T-helper 9 cell (primary cell): Measurements from ENCODE around the gene PCDH1.

Experiments used
- DNase-seq: peaks from one replicate; pipeline ENCODE4 v3.0.0-alpha.2; 2020

The PCDH1 gene

GRCh38 chr5:141805874-141806595 lies 72.2 kb downstream of the PCDH1 start:
- no peak for DNase-seq

GRCh38 chr5:141804475-141804874 lies 73.7 kb downstream of the PCDH1 start:
- DNase-seq, result no peak
